ENCODE results near the gene FHDC1.

The FHDC1 gene

DNA sequence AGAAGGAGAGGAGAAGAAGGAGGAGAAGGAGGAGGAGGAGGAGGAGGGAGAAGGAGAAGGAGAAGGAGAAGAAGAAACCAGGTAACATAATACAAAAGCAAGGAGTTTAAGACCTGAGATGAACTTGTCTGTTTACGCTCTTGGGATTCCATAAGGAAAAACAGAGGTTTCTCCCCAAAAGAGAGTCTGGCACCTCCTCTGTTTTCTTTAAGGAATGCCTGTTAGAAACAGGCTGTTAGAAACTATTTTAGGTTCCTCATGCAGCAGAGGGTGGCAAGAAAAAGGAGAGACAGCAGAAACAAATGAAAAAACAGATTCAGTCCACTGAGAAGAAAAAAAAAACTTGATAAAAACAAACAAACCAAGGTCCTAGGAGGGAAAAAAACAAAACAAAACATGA lies 10.3 kb upstream of the FHDC1 start:
- WGBS, result 92% methylated on average over 1 of the region's 1 CpG
- peaks cover under 1% of the 10 kb centered on the region for H3K9me3 ChIP-seq (ENCODE audit: control insufficient read depth, low read length)
- no peak overlapping the region for H3K9ac ChIP-seq (ENCODE audit: low read length)
- H3K4me2 ChIP-seq (ENCODE audit: low read length, poor library complexity, severe bottlenecking), result no peak overlapping the region
- H3K18ac ChIP-seq (ENCODE audit: low read depth in 1 of 2, low read length in 2 of 2), result no peak overlapping the region
- H3K79me1 ChIP-seq (replicated peaks; ENCODE audit: low read length, poor library complexity, severe bottlenecking), result no peaks in the 10 kb centered on the region
- H2AFZ ChIP-seq (ENCODE audit: low read depth, low read length), result no peak overlapping the region
- no peak overlapping the region for H2BK120ac ChIP-seq (ENCODE audit: low read depth, low read length)
- no peak overlapping the region for H2BK15ac ChIP-seq (ENCODE audit: low read depth, poor library complexity, severe bottlenecking)
- H4K91ac ChIP-seq (ENCODE audit: low read length), result no peak overlapping the region
- no peak overlapping the region for H3K27ac ChIP-seq (ENCODE audit: low read length, poor library complexity, severe bottlenecking)
- no peak overlapping the region for H2AK5ac ChIP-seq (ENCODE audit: low read length, severe bottlenecking)
- no peak overlapping the region for H2BK5ac ChIP-seq (ENCODE audit: low read depth, low read length, poor library complexity, severe bottlenecking)
- no peak for DNase-seq
- H4K8ac ChIP-seq (ENCODE audit: low read length), result no peak overlapping the region
- no peak overlapping the region for H3K4ac ChIP-seq (ENCODE audit: low read depth in 1 of 2, low read length in 2 of 2)
- no peak overlapping the region for H3K23ac ChIP-seq (ENCODE audit: low read length in 2 of 2)
- H3K4me3 ChIP-seq (ENCODE audit: insufficient read depth in 1 of 2, low read depth in 1 of 2, low read length in 2 of 2), result no peak overlapping the region
- no peaks in the 10 kb centered on the region for H3K36me3 ChIP-seq (ENCODE audit: control insufficient read depth in 1 of 2, insufficient read depth in 2 of 2, low read depth in 1 of 2, low read length in 2 of 2)
- peaks cover 2% of the 10 kb centered on the region for H3K4me1 ChIP-seq (ENCODE audit: control insufficient read depth, insufficient read depth, low read depth, low read length)
- H3K27me3 ChIP-seq (ENCODE audit: control insufficient read depth in 1 of 2, insufficient read depth in 1 of 2, low read length in 2 of 2), result no peaks in the 10 kb centered on the region
- no peak overlapping the region for H3K14ac ChIP-seq (ENCODE audit: low read length in 2 of 2)
- H2BK12ac ChIP-seq (ENCODE audit: low read length in 2 of 2), result no peak overlapping the region

DNA sequence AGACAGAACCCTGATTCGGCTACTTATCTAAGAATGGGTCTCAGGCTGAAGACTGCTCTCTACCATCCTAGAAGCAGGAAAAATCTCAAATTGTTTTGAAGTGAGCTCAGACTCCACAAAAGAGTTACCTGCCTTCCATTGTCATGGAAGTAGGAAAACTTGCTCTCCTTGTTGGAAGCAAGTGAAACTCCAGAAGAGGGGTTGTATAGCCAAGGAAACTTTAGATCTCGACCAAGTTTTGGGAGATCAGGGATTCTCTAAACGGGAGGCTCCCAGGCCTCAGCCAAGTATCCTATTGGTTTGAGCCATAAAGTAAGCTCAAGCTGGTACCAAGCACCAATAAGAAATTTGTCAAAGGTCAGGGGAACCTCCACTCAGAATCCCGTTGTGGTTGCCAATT lies 9.2 kb upstream of the FHDC1 start:
- no peak for DNase-seq
- Histone ChIP-seq H3K79me1 (replicated peaks; ENCODE audit: low read length, poor library complexity, severe bottlenecking) (no peaks in the 10 kb centered on the region), H4K91ac (ENCODE audit: low read length) (no peak overlapping the region)

DNA sequence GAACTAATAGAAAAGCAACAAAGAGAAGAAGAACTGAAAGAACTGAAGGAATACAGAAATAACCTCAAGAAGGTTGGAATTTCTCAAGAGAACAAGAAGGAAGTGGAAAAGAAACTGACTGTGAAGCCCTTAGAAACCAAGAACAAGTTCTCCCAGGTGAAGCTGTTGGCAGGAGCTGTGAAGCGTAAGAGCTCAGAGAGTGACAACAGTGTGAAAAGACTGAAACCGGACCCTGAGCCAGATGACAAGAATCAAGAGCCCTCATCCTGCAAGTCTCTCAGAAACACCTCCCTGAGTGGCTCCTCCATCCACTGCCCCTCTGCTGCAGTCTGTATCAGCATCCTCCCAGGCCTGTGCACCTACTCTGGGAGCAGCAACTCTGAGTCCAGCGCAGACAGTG lies 8.4 kb upstream of the FHDC1 start:
- Histone ChIP-seq H4K91ac (ENCODE audit: low read length) (no peak overlapping the region), H2BK15ac (ENCODE audit: low read depth, poor library complexity, severe bottlenecking) (no peak overlapping the region), H2AFZ (ENCODE audit: low read depth, low read length) (no peak overlapping the region), H3K4me1 (ENCODE audit: control insufficient read depth, insufficient read depth, low read depth, low read length) (peaks cover 2% of the 10 kb centered on the region), H3K36me3 (ENCODE audit: control insufficient read depth in 1 of 2, insufficient read depth in 2 of 2, low read depth in 1 of 2, low read length in 2 of 2) (no peaks in the 10 kb centered on the region), H3K9ac (ENCODE audit: low read length) (no peak overlapping the region), H2BK12ac (ENCODE audit: low read length in 2 of 2) (no peak overlapping the region), H3K27ac (ENCODE audit: low read length, poor library complexity, severe bottlenecking) (no peak overlapping the region), H3K4me2 (ENCODE audit: low read length, poor library complexity, severe bottlenecking) (no peak overlapping the region), H3K4ac (ENCODE audit: low read depth in 1 of 2, low read length in 2 of 2) (no peak overlapping the region), H4K8ac (ENCODE audit: low read length) (no peak overlapping the region), H3K4me3 (ENCODE audit: insufficient read depth in 1 of 2, low read depth in 1 of 2, low read length in 2 of 2) (no peak overlapping the region), H3K23ac (ENCODE audit: low read length in 2 of 2) (no peak overlapping the region), H3K79me1 (replicated peaks; ENCODE audit: low read length, poor library complexity, severe bottlenecking) (no peaks in the 10 kb centered on the region), H2BK120ac (ENCODE audit: low read depth, low read length) (no peak overlapping the region), H3K9me3 (ENCODE audit: control insufficient read depth, low read length) (no peaks in the 10 kb centered on the region), H2BK5ac (ENCODE audit: low read depth, low read length, poor library complexity, severe bottlenecking) (no peak overlapping the region), H3K14ac (ENCODE audit: low read length in 2 of 2) (no peak overlapping the region), H3K18ac (ENCODE audit: low read depth in 1 of 2, low read length in 2 of 2) (no peak overlapping the region), H3K27me3 (ENCODE audit: control insufficient read depth in 1 of 2, insufficient read depth in 1 of 2, low read length in 2 of 2) (no peaks in the 10 kb centered on the region), H2AK5ac (ENCODE audit: low read length, severe bottlenecking) (no peak overlapping the region)
- DNase-seq, result no peak
- WGBS, result 100% methylated on average over 3 of the region's 3 CpGs

More for the DNA sequence above, 9.2 kb upstream of the FHDC1 start:
- WGBS, result 90% methylated on average over 4 of the region's 4 CpGs
- Histone ChIP-seq H2AFZ (ENCODE audit: low read depth, low read length) (no peak overlapping the region), H3K9ac (ENCODE audit: low read length) (no peak overlapping the region), H3K27me3 (ENCODE audit: control insufficient read depth in 1 of 2, insufficient read depth in 1 of 2, low read length in 2 of 2) (no peaks in the 10 kb centered on the region), H3K4me2 (ENCODE audit: low read length, poor library complexity, severe bottlenecking) (no peak overlapping the region), H3K23ac (ENCODE audit: low read length in 2 of 2) (no peak overlapping the region), H2BK5ac (ENCODE audit: low read depth, low read length, poor library complexity, severe bottlenecking) (no peak overlapping the region), H3K4me3 (ENCODE audit: insufficient read depth in 1 of 2, low read depth in 1 of 2, low read length in 2 of 2) (no peak overlapping the region), H2BK120ac (ENCODE audit: low read depth, low read length) (no peak overlapping the region), H3K4ac (ENCODE audit: low read depth in 1 of 2, low read length in 2 of 2) (no peak overlapping the region), H3K4me1 (ENCODE audit: control insufficient read depth, insufficient read depth, low read depth, low read length) (peaks cover 2% of the 10 kb centered on the region), H3K18ac (ENCODE audit: low read depth in 1 of 2, low read length in 2 of 2) (no peak overlapping the region), H2BK15ac (ENCODE audit: low read depth, poor library complexity, severe bottlenecking) (no peak overlapping the region), H2AK5ac (ENCODE audit: low read length, severe bottlenecking) (no peak overlapping the region), H3K36me3 (ENCODE audit: control insufficient read depth in 1 of 2, insufficient read depth in 2 of 2, low read depth in 1 of 2, low read length in 2 of 2) (no peaks in the 10 kb centered on the region), H4K8ac (ENCODE audit: low read length) (no peak overlapping the region), H3K14ac (ENCODE audit: low read length in 2 of 2) (no peak overlapping the region), H3K9me3 (ENCODE audit: control insufficient read depth, low read length) (no peaks in the 10 kb centered on the region), H3K27ac (ENCODE audit: low read length, poor library complexity, severe bottlenecking) (no peak overlapping the region), H2BK12ac (ENCODE audit: low read length in 2 of 2) (no peak overlapping the region)

DNA sequence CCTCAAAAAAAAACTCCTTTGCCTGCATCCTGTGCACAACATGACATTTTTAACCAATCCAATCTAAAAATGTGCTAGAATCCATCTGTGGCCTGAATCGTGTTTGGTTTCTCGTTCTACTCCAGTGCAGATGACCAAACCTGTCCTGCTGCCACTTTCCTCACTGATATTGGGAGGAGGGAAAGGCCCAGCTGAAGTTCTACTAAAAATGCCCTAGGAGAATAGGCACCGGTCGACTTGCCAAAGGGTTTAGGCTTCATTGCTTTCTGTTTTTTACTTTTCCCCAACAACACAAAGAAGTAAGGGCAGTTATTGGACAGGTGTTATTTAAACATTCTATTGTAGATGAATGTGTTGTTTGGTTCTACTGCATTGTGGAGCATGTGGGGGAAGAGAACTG lies 7.8 kb upstream of the FHDC1 start:
- H2BK15ac ChIP-seq (ENCODE audit: low read depth, poor library complexity, severe bottlenecking), result no peak overlapping the region
- H3K27me3 ChIP-seq (ENCODE audit: control insufficient read depth in 1 of 2, insufficient read depth in 1 of 2, low read length in 2 of 2), result peaks cover 0 to 3% of the 10 kb centered on the region in 2 experiments
- H3K4me2 ChIP-seq (ENCODE audit: low read length, poor library complexity, severe bottlenecking), result no peak overlapping the region
- H3K9ac ChIP-seq (ENCODE audit: low read length), result no peak overlapping the region
- peaks cover 2% of the 10 kb centered on the region for H3K4me1 ChIP-seq (ENCODE audit: control insufficient read depth, insufficient read depth, low read depth, low read length)
- no peak overlapping the region for H4K8ac ChIP-seq (ENCODE audit: low read length)
- H3K79me1 ChIP-seq (replicated peaks; ENCODE audit: low read length, poor library complexity, severe bottlenecking), result no peaks in the 10 kb centered on the region
- no peak overlapping the region for H3K14ac ChIP-seq (ENCODE audit: low read length in 2 of 2)
- H3K4ac ChIP-seq (ENCODE audit: low read depth in 1 of 2, low read length in 2 of 2), result no peak overlapping the region
- H3K18ac ChIP-seq (ENCODE audit: low read depth in 1 of 2, low read length in 2 of 2), result no peak overlapping the region
- no peak for DNase-seq
- H4K91ac ChIP-seq (ENCODE audit: low read length), result no peak overlapping the region
- no peak overlapping the region for H3K27ac ChIP-seq (ENCODE audit: low read length, poor library complexity, severe bottlenecking)
- no peaks in the 10 kb centered on the region for H3K9me3 ChIP-seq (ENCODE audit: control insufficient read depth, low read length)
- H2BK5ac ChIP-seq (ENCODE audit: low read depth, low read length, poor library complexity, severe bottlenecking), result no peak overlapping the region
- H2BK120ac ChIP-seq (ENCODE audit: low read depth, low read length), result no peak overlapping the region
- no peak overlapping the region for H2AFZ ChIP-seq (ENCODE audit: low read depth, low read length)
- H3K23ac ChIP-seq (ENCODE audit: low read length in 2 of 2), result no peak overlapping the region
- H3K36me3 ChIP-seq (ENCODE audit: control insufficient read depth in 1 of 2, insufficient read depth in 2 of 2, low read depth in 1 of 2, low read length in 2 of 2), result no peaks in the 10 kb centered on the region
- no peak overlapping the region for H3K4me3 ChIP-seq (ENCODE audit: insufficient read depth in 1 of 2, low read depth in 1 of 2, low read length in 2 of 2)
- WGBS, result 96% methylated on average over 2 of the region's 4 CpGs
- no peak overlapping the region for H2BK12ac ChIP-seq (ENCODE audit: low read length in 2 of 2)
- H2AK5ac ChIP-seq (ENCODE audit: low read length, severe bottlenecking), result no peak overlapping the region
